ENCODE measurements around the gene STAM. TPM values are rescaled to one million over a fixed set of nuclear protein-coding genes. Genes with fewer than 3 reads are reported as not detected.

Gene STAM
- total and polyA plus RNA-seq, 7 donors: 5.4 to 19.3 (median 13.7) TPM

- intact Hi-C loops (cut with DNase I): no loop called here
- Histone ChIP-seq H3K4me1 (peaks cover 0 to 16% (median 10%) of the 10 kb centered on the region in 4 donors), H3K36me3 (peaks cover 0 to 2% (median 0%) of the 10 kb centered on the region in 4 donors), H3K27ac (no peak overlapping the region), H3K27me3 (no peaks in the 10 kb centered on the region), H3K4me3 (no peak overlapping the region), H3K9me3 (no peaks in the 10 kb centered on the region)
- 76 to 87% methylated on average over 6 of the region's 6 CpGs for WGBS, 2 donors
- TF ChIP-seq POLR2A (IDR thresholded peaks at IDR 0.05): no peak
- no peak for TF ChIP-seq CTCF (IDR thresholded peaks at IDR 0.05)
- no peak for TF ChIP-seq POLR2AphosphoS5 (IDR thresholded peaks at IDR 0.05)
- TF ChIP-seq EP300 (IDR thresholded peaks at IDR 0.05): no peak
- no peak for DNase-seq
Measured at GRCh38 chr10:17684537-17684936, 40.6 kb downstream of the STAM start.

DNA sequence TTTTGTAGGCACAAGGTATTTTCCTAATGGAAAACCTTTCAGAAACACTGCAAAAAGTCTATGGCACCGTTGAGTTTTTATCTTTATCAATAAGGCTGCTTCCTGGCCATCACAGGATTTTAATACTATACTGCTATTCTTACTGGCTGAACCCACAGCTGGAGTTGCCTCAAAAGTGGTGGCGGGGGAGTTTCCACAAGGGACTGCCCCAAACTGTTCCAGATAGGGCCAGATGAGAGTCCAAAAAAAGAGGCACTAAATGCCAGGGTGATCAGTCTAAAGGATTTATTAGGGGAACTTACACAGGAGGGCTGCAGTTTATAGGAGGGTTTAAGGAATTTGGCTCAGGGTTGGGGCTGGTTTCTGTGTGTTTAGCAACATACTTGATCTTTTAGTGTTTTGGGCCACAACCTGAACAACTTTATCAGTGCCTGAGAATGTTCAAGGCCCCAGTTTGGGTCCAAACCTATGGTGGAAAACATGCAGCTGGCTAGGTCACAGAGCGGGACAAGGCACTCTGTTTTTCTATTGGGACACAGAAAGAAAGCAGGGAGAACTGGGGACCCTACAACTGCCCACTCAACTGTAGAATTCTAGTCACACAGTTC lies 41.4 kb downstream of the STAM start:
- DNase-seq: no peak
- Histone ChIP-seq H3K27me3 (no peaks in the 10 kb centered on the region), H3K36me3 (peaks cover 0 to 10% (median 0%) of the 10 kb centered on the region in 4 donors), H3K4me1 (peaks cover 0 to 16% (median 10%) of the 10 kb centered on the region in 4 donors), H3K27ac (no peak overlapping the region), H3K9me3 (no peaks in the 10 kb centered on the region), H3K4me3 (no peak overlapping the region)
- intact Hi-C loops (cut with DNase I): no loop called here
- 89 to 90% methylated on average over 3 of the region's 3 CpGs for WGBS, 2 donors
- TF ChIP-seq EP300 (IDR thresholded peaks at IDR 0.05) (no peak), POLR2A (IDR thresholded peaks at IDR 0.05) (no peak), CTCF (IDR thresholded peaks at IDR 0.05) (no peak), POLR2AphosphoS5 (IDR thresholded peaks at IDR 0.05) (no peak)

DNA sequence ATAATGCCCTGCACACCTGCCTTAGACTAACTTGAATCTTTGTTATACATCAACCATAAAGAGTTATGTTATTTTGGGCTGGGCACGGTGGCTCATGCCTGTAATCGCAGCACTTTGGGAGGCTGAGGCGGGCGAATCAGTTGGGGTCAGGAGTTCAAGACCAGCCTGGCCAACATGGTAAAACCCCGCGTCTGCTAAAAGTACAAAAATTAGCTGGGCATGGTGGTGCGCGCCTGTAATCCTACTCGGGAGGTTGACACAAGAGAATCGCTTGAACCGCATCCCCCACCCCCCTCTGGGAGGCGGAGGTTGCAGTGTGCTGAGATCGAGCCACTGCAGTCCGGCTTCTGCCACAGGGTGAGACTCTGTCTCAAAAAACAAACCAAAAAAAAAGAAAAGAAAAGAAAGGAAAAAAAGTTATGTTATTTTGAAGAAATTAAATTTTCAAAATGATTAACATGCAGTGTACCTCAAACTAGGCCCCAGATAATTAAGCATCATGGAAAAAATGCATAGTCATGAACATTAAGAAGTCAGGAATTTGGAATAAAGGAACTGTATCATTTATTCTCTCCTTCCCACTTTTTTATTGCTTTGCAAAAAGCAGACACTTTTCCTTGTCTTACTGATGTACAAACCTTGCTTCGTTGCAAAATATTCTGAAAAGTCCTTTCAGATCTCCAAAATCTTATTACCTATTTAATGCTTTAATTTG lies 43.3 kb downstream of the STAM start:
- Histone ChIP-seq H3K27me3 (no peaks in the 10 kb centered on the region), H3K4me3 (no peak overlapping the region), H3K4me1 (peaks cover 0 to 5% (median 3%) of the 10 kb centered on the region in 4 donors), H3K27ac (no peak overlapping the region), H3K9me3 (no peaks in the 10 kb centered on the region), H3K36me3 (peaks cover 0 to 10% (median 1%) of the 10 kb centered on the region in 4 donors)
- DNase-seq: no peak
- 90 to 95% methylated on average over 15 of the region's 15 CpGs for WGBS, 2 donors
- TF ChIP-seq CTCF (IDR thresholded peaks at IDR 0.05) (no peak), POLR2A (IDR thresholded peaks at IDR 0.05) (no peak), POLR2AphosphoS5 (IDR thresholded peaks at IDR 0.05) (no peak), EP300 (IDR thresholded peaks at IDR 0.05) (no peak)
- intact Hi-C loops (cut with DNase I): no loop called here

DNA sequence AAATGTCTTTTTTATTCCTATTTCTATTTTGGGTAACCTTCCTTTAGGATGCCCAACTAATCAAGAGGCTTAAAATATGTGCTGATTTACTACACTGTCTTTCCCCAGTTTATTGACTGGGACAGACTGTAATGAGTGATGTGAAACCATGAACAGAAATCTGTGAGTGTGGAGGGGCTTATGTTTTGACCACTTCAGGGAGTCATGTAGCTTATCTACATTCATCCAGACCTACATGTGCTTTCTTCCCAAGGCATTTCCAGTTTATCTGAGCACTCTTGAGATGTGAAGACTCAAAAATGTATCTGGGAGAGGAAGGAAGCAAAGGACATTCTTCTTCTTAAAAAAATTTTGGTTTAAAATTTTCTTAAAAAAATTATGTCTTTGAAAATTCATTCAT lies 45.2 kb downstream of the STAM start:
- Histone ChIP-seq H3K27ac (no peak overlapping the region), H3K36me3 (peaks cover 0 to 10% (median 2%) of the 10 kb centered on the region in 4 donors), H3K4me3 (no peak overlapping the region), H3K4me1 (no peaks in the 10 kb centered on the region), H3K9me3 (no peaks in the 10 kb centered on the region), H3K27me3 (no peaks in the 10 kb centered on the region)
- intact Hi-C loops (cut with DNase I): no loop called here
- DNase-seq: no peak
- TF ChIP-seq EP300 (IDR thresholded peaks at IDR 0.05): no peak
- no peak for TF ChIP-seq POLR2A (IDR thresholded peaks at IDR 0.05)
- TF ChIP-seq POLR2AphosphoS5 (IDR thresholded peaks at IDR 0.05): no peak
- no peak for TF ChIP-seq CTCF (IDR thresholded peaks at IDR 0.05)
